ENCODE results near the gene IRF9.

DNA sequence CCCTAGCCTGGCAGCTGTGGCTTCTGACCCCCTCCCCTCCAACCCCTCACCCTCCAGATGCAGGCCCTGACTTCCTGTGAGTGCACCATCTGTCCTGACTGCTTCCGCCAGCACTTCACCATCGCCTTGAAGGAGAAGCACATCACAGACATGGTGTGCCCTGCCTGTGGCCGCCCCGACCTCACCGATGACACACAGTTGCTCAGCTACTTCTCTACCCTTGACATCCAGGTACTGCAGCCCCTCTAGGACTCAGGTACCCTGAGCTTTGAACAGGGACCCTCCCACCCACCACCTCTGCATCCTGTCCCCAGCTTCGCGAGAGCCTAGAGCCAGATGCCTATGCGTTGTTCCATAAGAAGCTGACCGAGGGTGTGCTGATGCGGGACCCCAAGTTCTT is 6.0 kb upstream of the IRF9 start:
- TF ChIP-seq ZNF274 (IDR thresholded peaks at IDR 0.05; ENCODE audit: low read depth, low read length) (no peak), YY1 (IDR thresholded peaks at IDR 0.05; ENCODE audit: insufficient read depth, insufficient read length) (no peak), SUZ12 (IDR thresholded peaks at IDR 0.05; ENCODE audit: extremely low read depth, insufficient read depth, insufficient read length) (no peak)
